Measurements from ENCODE around the gene KLHL3.

The KLHL3 gene

GRCh38 chr5:137708796-137709559, 26.9 kb downstream of the KLHL3 start:
- no peak for DNase-seq (ENCODE audit: low read depth in 2 of 2)

GRCh38 chr5:137708062-137708461, 27.8 kb downstream of the KLHL3 start:
- no peak for DNase-seq (ENCODE audit: low read depth in 2 of 2)

- no peak for DNase-seq (ENCODE audit: low read depth in 2 of 2)
Observed at GRCh38 chr5:137706841-137707240, 29.0 kb downstream of the KLHL3 start.

GRCh38 chr5:137705106-137705505, 30.8 kb downstream of the KLHL3 start:
- no peak for DNase-seq (ENCODE audit: low read depth in 2 of 2)

- no peak for DNase-seq (ENCODE audit: low read depth in 2 of 2)
Observed at GRCh38 chr5:137703565-137703964, 32.3 kb downstream of the KLHL3 start.

GRCh38 chr5:137700282-137700680, 35.6 kb downstream of the KLHL3 start:
- no peak for DNase-seq (ENCODE audit: low read depth in 2 of 2)

- DNase-seq (ENCODE audit: low read depth in 2 of 2), result no peak
Observed at GRCh38 chr5:137699336-137700281, 36.3 kb downstream of the KLHL3 start.

GRCh38 chr5:137696481-137696880, 39.4 kb downstream of the KLHL3 start:
- DNase-seq (ENCODE audit: low read depth in 2 of 2), result peak in 1 of 2 donors; percentile 45

GRCh38 chr5:137695651-137696428, 40.0 kb downstream of the KLHL3 start:
- DNase-seq (ENCODE audit: low read depth in 2 of 2), result no peak

GRCh38 chr5:137693951-137694721, 41.8 kb downstream of the KLHL3 start:
- DNase-seq (ENCODE audit: low read depth in 2 of 2), result no peak

GRCh38 chr5:137693307-137693950, 42.5 kb downstream of the KLHL3 start:
- DNase-seq (ENCODE audit: low read depth in 2 of 2), result no peak

GRCh38 chr5:137689306-137689705, 46.6 kb downstream of the KLHL3 start:
- no peak for DNase-seq (ENCODE audit: low read depth in 2 of 2)

- DNase-seq (ENCODE audit: low read depth in 2 of 2), result no peak
Observed at GRCh38 chr5:137688210-137688840, 47.6 kb downstream of the KLHL3 start.

- DNase-seq (ENCODE audit: low read depth in 2 of 2), result no peak
Observed at GRCh38 chr5:137684761-137685160, 51.1 kb downstream of the KLHL3 start.

GRCh38 chr5:137681191-137681590, 54.7 kb downstream of the KLHL3 start:
- no peak for DNase-seq (ENCODE audit: low read depth in 2 of 2)

- DNase-seq (ENCODE audit: low read depth in 2 of 2), result no peak
Observed at GRCh38 chr5:137679910-137680309, 56.0 kb downstream of the KLHL3 start.

GRCh38 chr5:137679195-137679594, 56.7 kb downstream of the KLHL3 start:
- DNase-seq (ENCODE audit: low read depth in 2 of 2), result no peak

- no peak for DNase-seq (ENCODE audit: low read depth in 2 of 2)
Observed at GRCh38 chr5:137672881-137673280, 63.0 kb downstream of the KLHL3 start.

- DNase-seq (ENCODE audit: low read depth in 2 of 2), result no peak
Observed at GRCh38 chr5:137672001-137672400, 63.9 kb downstream of the KLHL3 start.

- no peak for DNase-seq (ENCODE audit: low read depth in 2 of 2)
Observed at GRCh38 chr5:137669811-137670210, 66.1 kb downstream of the KLHL3 start.

All from stimulated activated CD8-positive, alpha-beta memory T cell treated with anti-CD3 and anti-CD28 coated beads, Interleukin-2, amount 100 ng/mL, for 48 hours (primary cell).